ENCODE data around the gene PEPD.

The PEPD gene

GRCh38 chr19:33386361-33386858 is 135.2 kb downstream of the PEPD start:
- no peak overlapping the region for H3K4me3 ChIP-seq (ENCODE audit: low read depth in 1 of 2, low read length in 1 of 2)
- H3K9me3 ChIP-seq, result no peaks in the 10 kb centered on the region
- H3K36me3 ChIP-seq, result no peaks in the 10 kb centered on the region
- peaks cover 10 to 15% of the 10 kb centered on the region in 2 experiments for H3K4me1 ChIP-seq (ENCODE audit: control insufficient read depth in 1 of 2, insufficient read depth in 1 of 2, low read depth in 1 of 2, low read length in 1 of 2)
- no peak overlapping the region for H3K27ac ChIP-seq
- no peak for TF ChIP-seq CTCF (IDR thresholded peaks at IDR 0.05)
- no peaks in the 10 kb centered on the region for H3K27me3 ChIP-seq

- no peaks in the 10 kb centered on the region for H3K36me3 ChIP-seq
- peaks cover 10 to 14% of the 10 kb centered on the region in 2 experiments for H3K4me1 ChIP-seq (ENCODE audit: control insufficient read depth in 1 of 2, insufficient read depth in 1 of 2, low read depth in 1 of 2, low read length in 1 of 2)
- no peaks in the 10 kb centered on the region for H3K9me3 ChIP-seq
- H3K4me3 ChIP-seq (ENCODE audit: low read depth in 1 of 2, low read length in 1 of 2), result no peak overlapping the region
- no peaks in the 10 kb centered on the region for H3K27me3 ChIP-seq
- H3K27ac ChIP-seq, result no peak overlapping the region
- TF ChIP-seq CTCF (IDR thresholded peaks at IDR 0.05), result no peak
Measured at GRCh38 chr19:33385956-33386355, 135.6 kb downstream of the PEPD start.

GRCh38 chr19:33384983-33385382 is 136.6 kb downstream of the PEPD start:
- TF ChIP-seq CTCF (IDR thresholded peaks at IDR 0.05), result no peak
- Histone ChIP-seq H3K27ac (no peak overlapping the region), H3K36me3 (no peaks in the 10 kb centered on the region)

GRCh38 chr19:33383720-33384292 is 137.8 kb downstream of the PEPD start:
- H3K9me3 ChIP-seq, result no peaks in the 10 kb centered on the region
- no peak for TF ChIP-seq CTCF (IDR thresholded peaks at IDR 0.05)
- H3K27ac ChIP-seq, result no peak overlapping the region
- no peaks in the 10 kb centered on the region for H3K27me3 ChIP-seq
- H3K4me3 ChIP-seq (ENCODE audit: low read depth in 1 of 2, low read length in 1 of 2), result no peak overlapping the region
- H3K36me3 ChIP-seq, result peaks cover 8% of the 10 kb centered on the region
- H3K4me1 ChIP-seq (ENCODE audit: control insufficient read depth in 1 of 2, insufficient read depth in 1 of 2, low read depth in 1 of 2, low read length in 1 of 2), result no peaks in the 10 kb centered on the region

More at GRCh38 chr19:33384983-33385382, 136.6 kb downstream of the PEPD start:
- Histone ChIP-seq H3K27me3 (no peaks in the 10 kb centered on the region), H3K4me1 (ENCODE audit: control insufficient read depth in 1 of 2, insufficient read depth in 1 of 2, low read depth in 1 of 2, low read length in 1 of 2) (peaks cover 2 to 4% of the 10 kb centered on the region in 2 experiments), H3K9me3 (no peaks in the 10 kb centered on the region), H3K4me3 (ENCODE audit: low read depth in 1 of 2, low read length in 1 of 2) (no peak overlapping the region)

- Histone ChIP-seq H3K27me3 (no peaks in the 10 kb centered on the region), H3K36me3 (peaks cover 8% of the 10 kb centered on the region), H3K27ac (no peak overlapping the region), H3K4me1 (ENCODE audit: control insufficient read depth in 1 of 2, insufficient read depth in 1 of 2, low read depth in 1 of 2, low read length in 1 of 2) (no peaks in the 10 kb centered on the region), H3K9me3 (no peaks in the 10 kb centered on the region), H3K4me3 (ENCODE audit: low read depth in 1 of 2, low read length in 1 of 2) (no peak overlapping the region)
- TF ChIP-seq CTCF (IDR thresholded peaks at IDR 0.05), result no peak
Measured at GRCh38 chr19:33382982-33383381, 138.6 kb downstream of the PEPD start.
